Prostate gland (tissue), 2 donors: ENCODE results near the gene FAR2.

Experiments
- CTCF ChIP-seq, 4 experiments: fragments of 200-600 bp in 2 of 4; fragments of 450-650 bp in 2 of 4; sonication (generic) in 2 of 4; IDR thresholded peaks; 1 replicate in 3 of 4; 2 replicates in 1 of 4; pipeline ENCODE4 v1.5.1; 2016 to 2019; ENCODE audit warnings: antibody characterized with exemption in 4 of 4, mild to moderate bottlenecking in 2 of 4, moderate library complexity in 2 of 4
- POLR2A ChIP-seq: fragments of 450-650 bp; IDR thresholded peaks from one replicate; pipeline ENCODE4 v1.6.1; 2016; ENCODE audit warnings: antibody characterized with exemption, mild to moderate bottlenecking
- POLR2AphosphoS5 ChIP-seq: sonication (generic); formaldehyde crosslinking; IDR thresholded peaks from one replicate; pipeline ENCODE4 v1.6.1; 2017; ENCODE audit warnings: antibody characterized with exemption

GRCh38 chr12:29200586-29200985 lies 51.5 kb downstream of the FAR2 start:
- no peak for TF ChIP-seq CTCF (IDR thresholded peaks at IDR 0.05)
- no peak for TF ChIP-seq POLR2AphosphoS5
- no peak for TF ChIP-seq POLR2A
